ENCODE measurements around the gene CRELD1. TPM values are rescaled to one million over a fixed set of nuclear protein-coding genes. Genes with fewer than 3 reads are reported as not detected.

Gene CRELD1
- total and polyA plus RNA-seq, 9 of the 15 experiments (the other 6 are each of a cell fraction or from before 2014, with no cell fraction given), result 3.3 to 25.8 (median 16.5) TPM

GRCh38 chr3:9978710-9979305 lies 45.2 kb downstream of the CRELD1 start (continued):
- TF ChIP-seq DEAF1 (CRISPR knock-in tag; IDR thresholded peaks at IDR 0.05), result no peak
- TF ChIP-seq ZNF184 (CRISPR knock-in tag; IDR thresholded peaks at IDR 0.05), result no peak
- TF ChIP-seq CBX1 (IDR thresholded peaks at IDR 0.05; ENCODE audit: low read depth), result no peak
- no peak for TF ChIP-seq ZNF76 (CRISPR knock-in tag; IDR thresholded peaks at IDR 0.05; ENCODE audit: borderline replicate concordance)
- TF ChIP-seq CBFB (CRISPR knock-in tag; IDR thresholded peaks at IDR 0.05), result no peak
- no peak for TF ChIP-seq THAP7 (CRISPR knock-in tag; IDR thresholded peaks at IDR 0.05)
- TF ChIP-seq ZNF707 (CRISPR knock-in tag; conservative IDR thresholded peaks at IDR 0.05), result no peak
- TF ChIP-seq ZNF445 (CRISPR knock-in tag; IDR thresholded peaks at IDR 0.05; ENCODE audit: low read depth), result no peak
- no peak for TF ChIP-seq SAFB2 (IDR thresholded peaks at IDR 0.05; ENCODE audit: borderline replicate concordance, low read depth, low read length, severe bottlenecking)
- TF ChIP-seq, protein P1, sequence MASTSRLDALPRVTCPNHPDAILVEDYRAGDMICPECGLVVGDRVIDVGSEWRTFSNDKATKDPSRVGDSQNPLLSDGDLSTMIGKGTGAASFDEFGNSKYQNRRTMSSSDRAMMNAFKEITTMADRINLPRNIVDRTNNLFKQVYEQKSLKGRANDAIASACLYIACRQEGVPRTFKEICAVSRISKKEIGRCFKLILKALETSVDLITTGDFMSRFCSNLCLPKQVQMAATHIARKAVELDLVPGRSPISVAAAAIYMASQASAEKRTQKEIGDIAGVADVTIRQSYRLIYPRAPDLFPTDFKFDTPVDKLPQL (IDR thresholded peaks at IDR 0.05; ENCODE audit: extremely low read depth, insufficient read length), result no peak
- no peak for TF ChIP-seq CHD4 (IDR thresholded peaks at IDR 0.05; ENCODE audit: insufficient read depth, insufficient replicate concordance, low read depth, low read length, poor library complexity, severe bottlenecking)
- no peak for TF ChIP-seq CGGBP1 (CRISPR knock-in tag; IDR thresholded peaks at IDR 0.05)
- TF ChIP-seq KLF16 (IDR thresholded peaks at IDR 0.05), result peak; percentile 89; the same call in 1 of the 2 replicates
- TF ChIP-seq ZNF764 (CRISPR knock-in tag; IDR thresholded peaks at IDR 0.05; ENCODE audit: low read depth), result no peak
- TF ChIP-seq, protein P2, sequence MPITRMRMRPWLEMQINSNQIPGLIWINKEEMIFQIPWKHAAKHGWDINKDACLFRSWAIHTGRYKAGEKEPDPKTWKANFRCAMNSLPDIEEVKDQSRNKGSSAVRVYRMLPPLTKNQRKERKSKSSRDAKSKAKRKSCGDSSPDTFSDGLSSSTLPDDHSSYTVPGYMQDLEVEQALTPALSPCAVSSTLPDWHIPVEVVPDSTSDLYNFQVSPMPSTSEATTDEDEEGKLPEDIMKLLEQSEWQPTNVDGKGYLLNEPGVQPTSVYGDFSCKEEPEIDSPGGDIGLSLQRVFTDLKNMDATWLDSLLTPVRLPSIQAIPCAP (CRISPR knock-in tag; IDR thresholded peaks at IDR 0.05; ENCODE audit: borderline replicate concordance), result no peak
- peak; percentile 80 for TF ChIP-seq MTA3 (IDR thresholded peaks at IDR 0.05; ENCODE audit: borderline replicate concordance)
- TF ChIP-seq, protein P3, sequence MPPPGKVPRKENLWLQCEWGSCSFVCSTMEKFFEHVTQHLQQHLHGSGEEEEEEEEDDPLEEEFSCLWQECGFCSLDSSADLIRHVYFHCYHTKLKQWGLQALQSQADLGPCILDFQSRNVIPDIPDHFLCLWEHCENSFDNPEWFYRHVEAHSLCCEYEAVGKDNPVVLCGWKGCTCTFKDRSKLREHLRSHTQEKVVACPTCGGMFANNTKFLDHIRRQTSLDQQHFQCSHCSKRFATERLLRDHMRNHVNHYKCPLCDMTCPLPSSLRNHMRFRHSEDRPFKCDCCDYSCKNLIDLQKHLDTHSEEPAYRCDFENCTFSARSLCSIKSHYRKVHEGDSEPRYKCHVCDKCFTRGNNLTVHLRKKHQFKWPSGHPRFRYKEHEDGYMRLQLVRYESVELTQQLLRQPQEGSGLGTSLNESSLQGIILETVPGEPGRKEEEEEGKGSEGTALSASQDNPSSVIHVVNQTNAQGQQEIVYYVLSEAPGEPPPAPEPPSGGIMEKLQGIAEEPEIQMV (tag; conservative IDR thresholded peaks at IDR 0.05; ENCODE audit: low read depth), result no peak
- TF ChIP-seq RBM39 (optimal IDR thresholded peaks at IDR 0.05; ENCODE audit: low read depth, low read length), result no peak
